OCI-LY7 (cell line): Measurements from ENCODE around the gene SLC25A15. TPM values are rescaled to one million over a fixed set of nuclear protein-coding genes. Genes with fewer than 3 reads are reported as not detected.

ENCODE experiments used
- BruUV-seq: library from RNA; stranded (reverse); fragments of 400-500 nt; replicated peaks from 2 replicates; lab custom pipeline; 2021; lab: Mats Ljungman, UMichigan
- CTCF ChIA-PET: fragments of 300-600 bp; sonication (Branson Sonifier 250); formaldehyde crosslinking; loops from one replicate; lab custom pipeline; 2022; ENCODE audit warnings: antibody characterized with exemption; ENCODE audit not compliant: unreplicated experiment; lab: Charles Lee
- POLR2A ChIA-PET: fragments of 300-600 bp; sonication (Branson Sonifier 250); formaldehyde crosslinking; loops from one replicate; lab custom pipeline; 2022; ENCODE audit warnings: antibody characterized with exemption; lab: Charles Lee
- DNase-seq: peaks from one replicate; pipeline ENCODE4 v3.0.0-alpha.2; 2015; ENCODE audit warnings: low spot score
- H2AFZ ChIP-seq: fragments of 200-600 bp; sonication (generic), shearing (Covaris generic); 2 replicates; pipeline ENCODE4 v1.6.1; 2014; ENCODE audit warnings: mild to moderate bottlenecking, antibody characterized with exemption, low read length, moderate library complexity
- H3K27ac ChIP-seq: fragments of 200-600 bp; sonication (generic); 2 replicates; pipeline ENCODE4 v1.5.1; 2014; ENCODE audit warnings: mixed run types, low read depth, mild to moderate bottlenecking, moderate library complexity, low read length, inconsistent platforms; ENCODE audit not compliant: poor library complexity, severe bottlenecking
- H3K36me3 ChIP-seq: fragments of 200-600 bp; sonication (generic); 2 replicates; pipeline ENCODE4 v1.6.1; 2014; ENCODE audit warnings: mild to moderate bottlenecking, antibody characterized with exemption, low read length, moderate library complexity, mixed read lengths; ENCODE audit not compliant: insufficient read depth
- H3K4me1 ChIP-seq: fragments of 200-600 bp; sonication (generic); 2 replicates; pipeline ENCODE4 v1.5.1; 2014; ENCODE audit warnings: mild to moderate bottlenecking, low read length; ENCODE audit not compliant: insufficient read depth, poor library complexity, severe bottlenecking
- H3K4me2 ChIP-seq: fragments of 200-600 bp; sonication (generic); 2 replicates; pipeline ENCODE4 v1.6.1; 2014; ENCODE audit warnings: mild to moderate bottlenecking, low read length
- H3K4me3 ChIP-seq: fragments of 200-600 bp; sonication (generic); 2 replicates; pipeline ENCODE4 v1.5.1; 2014; ENCODE audit warnings: mild to moderate bottlenecking, low read depth, low read length; ENCODE audit not compliant: poor library complexity, severe bottlenecking
- H3K79me2 ChIP-seq: fragments of 200-600 bp; sonication (generic); 2 replicates; pipeline ENCODE4 v1.6.1; 2016; ENCODE audit warnings: low read depth, mild to moderate bottlenecking, low read length, moderate library complexity, mixed read lengths; ENCODE audit not compliant: insufficient read depth
- H3K9me2 ChIP-seq: fragments of 200-600 bp; sonication (generic); 2 replicates; pipeline ENCODE4 v1.6.1; 2016; ENCODE audit warnings: mild to moderate bottlenecking, low read length, mixed read lengths; ENCODE audit not compliant: insufficient read depth
- H3K9me3 ChIP-seq: fragments of 200-600 bp; sonication (generic); 2 replicates; pipeline ENCODE4 v1.6.1; 2014; ENCODE audit warnings: mild to moderate bottlenecking, mixed run types, low read length, mixed read lengths
- H4K20me1 ChIP-seq: fragments of 200-600 bp; sonication (generic); 2 replicates; pipeline ENCODE4 v1.6.1; 2014; ENCODE audit warnings: mild to moderate bottlenecking, antibody characterized with exemption, low read length, moderate library complexity, mixed read lengths; ENCODE audit not compliant: insufficient read depth
- CTCF ChIP-seq: fragments of 200-600 bp; sonication (generic); conservative IDR thresholded peaks from 2 replicates; pipeline ENCODE4 v1.5.1; 2014; ENCODE audit warnings: mild to moderate bottlenecking, antibody characterized with exemption, low read length, moderate library complexity, mixed read lengths
- EZH2phosphoT487 ChIP-seq: fragments of 200-600 bp; sonication (generic); IDR thresholded peaks from 2 replicates; pipeline ENCODE4 v1.6.1; 2018; ENCODE audit warnings: low read depth, borderline replicate concordance, mild to moderate bottlenecking, mixed run types, antibody characterized with exemption, low read length, moderate library complexity, mixed read lengths
- intact Hi-C: fragments of 100-400 bp; cut with micrococcal nuclease; formaldehyde crosslinking; loops from one replicate; pipeline ENCODE4 v1.10.0; 2022; ENCODE audit not compliant: unreplicated experiment
- total RNA-seq, 2 experiments: library from RNA; depleted of rRNA in 1 of 2; stranded (reverse); fragments of >200 nt in 1 of 2; shearing (Covaris generic) in 1 of 2; gene quantifications; 2 replicates each; pipeline ENCODE4 v1.2.3, GENCODE V29; 2014 to 2022

The SLC25A15 gene
- total RNA-seq, 2 experiments from 2014 or later, result 56.3 to 71.0 TPM

- Histone ChIP-seq H4K20me1 (no peaks in the 10 kb centered on the region), H3K4me3 (peak overlapping the region; percentile 86), H3K9me3 (no peaks in the 10 kb centered on the region), H3K27ac (no peak overlapping the region), H2AFZ (no peak overlapping the region), H3K4me2 (peak overlapping the region; percentile 88), H3K9me2 (no peaks in the 10 kb centered on the region), H3K4me1 (peaks cover 30% of the 10 kb centered on the region), H3K79me2 (peaks cover 13% of the 10 kb centered on the region), H3K36me3 (peaks cover 24% of the 10 kb centered on the region)
- no TSS peak for BruUV-seq
- TF ChIP-seq EZH2phosphoT487, result no peak
- TF ChIP-seq CTCF, result no peak
- intact Hi-C loops, result loop anchor here (10.0 kb wide), 1 partner anchor 185 kb away; no protein-coding TSS in a partner anchor
- POLR2A ChIA-PET, result interaction anchor here (0.5 to 2.8 kb wide), 9 partner anchors 9 to 568 kb away, joined by 3 to 13 read pairs (median 3); no protein-coding TSS in a partner anchor
- no peak for DNase-seq
- CTCF ChIA-PET, result interaction anchor here (1.3 kb wide), 1 partner anchor 76 kb away, joined by 3 read pairs; no protein-coding TSS in a partner anchor
These were observed 19.4 kb upstream of the SLC25A15 start for GRCh38 chr13:40769970-40770369.

GRCh38 chr13:40770609-40770933 lies 18.8 kb upstream of the SLC25A15 start:
- Histone ChIP-seq H3K9me3 (no peaks in the 10 kb centered on the region), H3K27ac (peak overlapping the region; percentile 72), H3K4me1 (peaks cover 27% of the 10 kb centered on the region), H3K4me3 (peak overlapping the region; percentile 86), H3K9me2 (no peaks in the 10 kb centered on the region), H3K36me3 (peaks cover 20% of the 10 kb centered on the region), H3K79me2 (peaks cover 7% of the 10 kb centered on the region), H4K20me1 (no peaks in the 10 kb centered on the region), H2AFZ (peak overlapping the region; percentile 47), H3K4me2 (peak overlapping the region; percentile 88)
- intact Hi-C loops, result loop anchor here (10.0 kb wide), 1 partner anchor 186 kb away; no protein-coding TSS in a partner anchor
- TSS peak; percentile 81 for BruUV-seq
- CTCF ChIA-PET, result interaction anchor here (1.3 kb wide), 1 partner anchor 77 kb away, joined by 3 read pairs; no protein-coding TSS in a partner anchor
- POLR2A ChIA-PET, result interaction anchor here (0.5 to 2.8 kb wide), 9 partner anchors 10 to 567 kb away, joined by 3 to 13 read pairs (median 3); no protein-coding TSS in a partner anchor
- no peak for DNase-seq
- peak; percentile 42; the same call in 1 of the 2 replicates for TF ChIP-seq CTCF
- no peak for TF ChIP-seq EZH2phosphoT487
